PC-3 (cell line): ENCODE results near the gene MTF2.

Source experiments
- CTCF ChIP-seq: fragments of 300-600 bp; sonication (generic); conservative IDR thresholded peaks from 2 replicates; pipeline ENCODE4 v1.5.1; 2017; ENCODE audit warnings: antibody characterized with exemption, low read depth, mild to moderate bottlenecking, low read length
- EZH2 ChIP-seq: fragments of 300-600 bp; sonication (generic); IDR thresholded peaks from one replicate; pipeline ENCODE4 v1.6.1; 2017; ENCODE audit warnings: antibody characterized with exemption, mild to moderate bottlenecking, low read length; ENCODE audit not compliant: unreplicated experiment

- TF ChIP-seq EZH2 (no peak), CTCF (no peak)
These were observed 49.8 kb upstream of the MTF2 start for GRCh38 chr1:93029317-93029716.
